UCSD-AML1 (cell line): Measurements from ENCODE around the gene SH3BP4.

ENCODE experiments used
- DNase-seq: peaks from one replicate; lab custom pipeline; 2025; ENCODE audit not compliant: unreplicated experiment; lab: John Stamatoyannopoulos, UW

The SH3BP4 gene

GRCh38 chr2:235034265-235035118, 82.7 kb downstream of the SH3BP4 start:
- no peak for DNase-seq

- no peak for DNase-seq
These were observed 85.9 kb downstream of the SH3BP4 start for GRCh38 chr2:235037604-235038166.

GRCh38 chr2:235041221-235041917, 89.6 kb downstream of the SH3BP4 start:
- DNase-seq, result no peak

GRCh38 chr2:235041918-235042575, 90.2 kb downstream of the SH3BP4 start:
- DNase-seq, result no peak

GRCh38 chr2:235042576-235043515, 91.0 kb downstream of the SH3BP4 start:
- no peak for DNase-seq

GRCh38 chr2:235043762-235044500, 92.1 kb downstream of the SH3BP4 start:
- no peak for DNase-seq

GRCh38 chr2:235044501-235045271, 92.9 kb downstream of the SH3BP4 start:
- DNase-seq, result no peak

GRCh38 chr2:235045336-235045972, 93.6 kb downstream of the SH3BP4 start:
- no peak for DNase-seq

- DNase-seq, result no peak
These were observed 94.1 kb downstream of the SH3BP4 start for GRCh38 chr2:235045973-235046343.

GRCh38 chr2:235046589-235046988, 94.8 kb downstream of the SH3BP4 start:
- no peak for DNase-seq

- no peak for DNase-seq
These were observed 95.6 kb downstream of the SH3BP4 start for GRCh38 chr2:235047171-235048160.

GRCh38 chr2:235048549-235048948, 96.7 kb downstream of the SH3BP4 start:
- no peak for DNase-seq

GRCh38 chr2:235049069-235049468, 97.3 kb downstream of the SH3BP4 start:
- no peak for DNase-seq

GRCh38 chr2:235049719-235050118, 97.9 kb downstream of the SH3BP4 start:
- no peak for DNase-seq

- no peak for DNase-seq
These were observed 99.1 kb downstream of the SH3BP4 start for GRCh38 chr2:235050980-235051351.

GRCh38 chr2:235051436-235052260, 99.8 kb downstream of the SH3BP4 start:
- no peak for DNase-seq
